ENCODE results near the gene AQP1.

Gene AQP1

GRCh38 chr7:30922596-30922995 is 10.9 kb downstream of the AQP1 start:
- TF ChIP-seq CTCF (IDR thresholded peaks at IDR 0.05; ENCODE audit: insufficient read depth, low read length, poor library complexity, severe bottlenecking), result no peak

DNA sequence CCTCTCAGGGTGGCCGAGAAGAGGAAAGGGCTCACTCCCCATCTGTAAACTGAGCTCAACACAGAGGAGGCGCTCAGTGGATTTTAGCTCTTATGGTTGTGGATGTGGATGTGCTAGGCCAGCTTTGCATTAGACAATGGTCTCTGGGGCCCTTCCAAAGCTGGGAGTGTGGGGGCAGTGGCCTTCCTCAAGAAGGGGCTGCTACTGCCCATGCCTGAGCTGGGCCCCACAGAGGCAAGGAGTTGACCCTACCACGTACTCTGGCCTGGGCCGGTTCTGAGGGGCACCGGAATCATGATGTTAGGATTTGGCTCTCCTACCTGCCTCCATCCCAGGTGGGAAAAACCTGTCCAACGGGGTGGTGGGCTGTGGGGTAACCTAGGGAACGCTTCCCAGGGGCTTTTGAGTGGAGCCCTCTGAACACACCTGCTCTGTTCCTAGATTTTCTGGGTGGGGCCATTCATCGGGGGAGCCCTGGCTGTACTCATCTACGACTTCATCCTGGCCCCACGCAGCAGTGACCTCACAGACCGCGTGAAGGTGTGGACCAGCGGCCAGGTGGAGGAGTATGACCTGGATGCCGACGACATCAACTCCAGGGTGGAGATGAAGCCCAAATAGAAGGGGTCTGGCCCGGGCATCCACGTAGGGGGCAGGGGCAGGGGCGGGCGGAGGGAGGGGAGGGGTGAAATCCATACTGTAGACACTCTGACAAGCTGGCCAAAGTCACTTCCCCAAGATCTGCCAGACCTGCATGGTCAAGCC is 11.5 kb downstream of the AQP1 start:
- no peak overlapping the region for H3K4me3 ChIP-seq (replicated peaks; ENCODE audit: low read depth, low read length)
- H3K36me3 ChIP-seq (ENCODE audit: control insufficient read depth, insufficient read depth, low read length), result no peaks in the 10 kb centered on the region
- DNase-seq (ENCODE audit: extremely low read depth, insufficient read length), result no peak
- no peak for TF ChIP-seq CTCF (IDR thresholded peaks at IDR 0.05; ENCODE audit: insufficient read depth, low read length, poor library complexity, severe bottlenecking)
- H3K27me3 ChIP-seq (replicated peaks; ENCODE audit: control insufficient read depth, insufficient read depth, low read length), result no peaks in the 10 kb centered on the region; the same call in 1 of the 2 replicates

More at GRCh38 chr7:30922596-30922995, 10.9 kb downstream of the AQP1 start:
- no peaks in the 10 kb centered on the region for H3K36me3 ChIP-seq (ENCODE audit: control insufficient read depth, insufficient read depth, low read length)
- no peak overlapping the region for H3K4me3 ChIP-seq (replicated peaks; ENCODE audit: low read depth, low read length)
- no peaks in the 10 kb centered on the region; the same call in 1 of the 2 replicates for H3K27me3 ChIP-seq (replicated peaks; ENCODE audit: control insufficient read depth, insufficient read depth, low read length)
- no peak for DNase-seq (ENCODE audit: extremely low read depth, insufficient read length)

GRCh38 chr7:30923774-30924413 is 12.2 kb downstream of the AQP1 start:
- no peak for DNase-seq (ENCODE audit: extremely low read depth, insufficient read length)
- H3K4me3 ChIP-seq (replicated peaks; ENCODE audit: low read depth, low read length), result no peak overlapping the region
- no peaks in the 10 kb centered on the region for H3K36me3 ChIP-seq (ENCODE audit: control insufficient read depth, insufficient read depth, low read length)
- TF ChIP-seq CTCF (IDR thresholded peaks at IDR 0.05; ENCODE audit: insufficient read depth, low read length, poor library complexity, severe bottlenecking), result no peak
- H3K27me3 ChIP-seq (replicated peaks; ENCODE audit: control insufficient read depth, insufficient read depth, low read length), result no peaks in the 10 kb centered on the region; the same call in 1 of the 2 replicates

GRCh38 chr7:30924624-30925023 is 13.0 kb downstream of the AQP1 start:
- no peak overlapping the region for H3K4me3 ChIP-seq (replicated peaks; ENCODE audit: low read depth, low read length)
- H3K36me3 ChIP-seq (ENCODE audit: control insufficient read depth, insufficient read depth, low read length), result no peaks in the 10 kb centered on the region
- H3K27me3 ChIP-seq (replicated peaks; ENCODE audit: control insufficient read depth, insufficient read depth, low read length), result no peaks in the 10 kb centered on the region; the same call in 1 of the 2 replicates
- TF ChIP-seq CTCF (IDR thresholded peaks at IDR 0.05; ENCODE audit: insufficient read depth, low read length, poor library complexity, severe bottlenecking), result no peak
- no peak for DNase-seq (ENCODE audit: extremely low read depth, insufficient read length)

GRCh38 chr7:30925117-30925516 is 13.5 kb downstream of the AQP1 start:
- H3K27me3 ChIP-seq (replicated peaks; ENCODE audit: control insufficient read depth, insufficient read depth, low read length), result no peaks in the 10 kb centered on the region; the same call in 1 of the 2 replicates
- no peak for TF ChIP-seq CTCF (IDR thresholded peaks at IDR 0.05; ENCODE audit: insufficient read depth, low read length, poor library complexity, severe bottlenecking)
- DNase-seq (ENCODE audit: extremely low read depth, insufficient read length), result no peak
- H3K36me3 ChIP-seq (ENCODE audit: control insufficient read depth, insufficient read depth, low read length), result no peaks in the 10 kb centered on the region
- H3K4me3 ChIP-seq (replicated peaks; ENCODE audit: low read depth, low read length), result no peak overlapping the region

Measured in GM06990 (cell line).